Fibroblast of skin of left biceps (primary cell): ENCODE measurements around the gene IRF3.

Source experiments
- DNase-seq, 2 experiments: peaks; one replicate each; pipeline ENCODE4 v3.0.0-alpha.2; 2013; ENCODE audit warnings: low read depth in 2 of 2

IRF3 gene, protein sequence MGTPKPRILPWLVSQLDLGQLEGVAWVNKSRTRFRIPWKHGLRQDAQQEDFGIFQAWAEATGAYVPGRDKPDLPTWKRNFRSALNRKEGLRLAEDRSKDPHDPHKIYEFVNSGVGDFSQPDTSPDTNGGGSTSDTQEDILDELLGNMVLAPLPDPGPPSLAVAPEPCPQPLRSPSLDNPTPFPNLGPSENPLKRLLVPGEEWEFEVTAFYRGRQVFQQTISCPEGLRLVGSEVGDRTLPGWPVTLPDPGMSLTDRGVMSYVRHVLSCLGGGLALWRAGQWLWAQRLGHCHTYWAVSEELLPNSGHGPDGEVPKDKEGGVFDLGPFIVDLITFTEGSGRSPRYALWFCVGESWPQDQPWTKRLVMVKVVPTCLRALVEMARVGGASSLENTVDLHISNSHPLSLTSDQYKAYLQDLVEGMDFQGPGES

GRCh38 chr19:49665351-49666119 lies at the start of gene IRF3, which contains the start of gene BCL2L12:
Gene IRF3 (minus strand): TSS chr19:49665857. CDS start chr19:49664838, 1,019 bp downstream.
Gene BCL2L12 (plus strand): TSS chr19:49665933. CDS start chr19:49666693, 760 bp downstream.
- DNase-seq, result peak; percentile 86 to 87

- DNase-seq, result no peak
Observed at GRCh38 chr19:49713236-49713845, 47.7 kb upstream of the IRF3 start.

- DNase-seq, result no peak
Observed at GRCh38 chr19:49712397-49712859, 46.8 kb upstream of the IRF3 start.

GRCh38 chr19:49710372-49710951 lies 44.8 kb upstream of the IRF3 start:
- DNase-seq, result no peak

DNA sequence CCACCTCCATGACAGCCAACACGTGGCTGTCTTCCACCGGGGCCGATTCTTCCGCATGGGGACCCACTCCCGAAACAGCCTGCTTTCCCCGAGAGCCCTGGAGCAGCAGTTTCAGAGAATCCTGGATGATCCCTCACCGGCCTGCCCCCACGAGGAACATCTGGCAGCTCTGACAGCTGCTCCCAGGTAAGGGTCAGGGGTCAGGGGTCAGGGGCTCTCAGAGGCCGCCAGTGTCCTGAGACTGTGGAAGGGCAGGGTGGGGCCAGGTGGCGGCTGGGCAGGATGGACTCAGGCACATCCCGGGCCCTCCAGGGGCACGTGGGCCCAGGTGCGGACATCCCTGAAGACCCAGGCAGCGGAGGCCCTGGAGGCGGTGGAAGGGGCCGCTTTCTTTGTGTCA lies 40.3 kb upstream of the IRF3 start:
- DNase-seq, result no peak

DNA sequence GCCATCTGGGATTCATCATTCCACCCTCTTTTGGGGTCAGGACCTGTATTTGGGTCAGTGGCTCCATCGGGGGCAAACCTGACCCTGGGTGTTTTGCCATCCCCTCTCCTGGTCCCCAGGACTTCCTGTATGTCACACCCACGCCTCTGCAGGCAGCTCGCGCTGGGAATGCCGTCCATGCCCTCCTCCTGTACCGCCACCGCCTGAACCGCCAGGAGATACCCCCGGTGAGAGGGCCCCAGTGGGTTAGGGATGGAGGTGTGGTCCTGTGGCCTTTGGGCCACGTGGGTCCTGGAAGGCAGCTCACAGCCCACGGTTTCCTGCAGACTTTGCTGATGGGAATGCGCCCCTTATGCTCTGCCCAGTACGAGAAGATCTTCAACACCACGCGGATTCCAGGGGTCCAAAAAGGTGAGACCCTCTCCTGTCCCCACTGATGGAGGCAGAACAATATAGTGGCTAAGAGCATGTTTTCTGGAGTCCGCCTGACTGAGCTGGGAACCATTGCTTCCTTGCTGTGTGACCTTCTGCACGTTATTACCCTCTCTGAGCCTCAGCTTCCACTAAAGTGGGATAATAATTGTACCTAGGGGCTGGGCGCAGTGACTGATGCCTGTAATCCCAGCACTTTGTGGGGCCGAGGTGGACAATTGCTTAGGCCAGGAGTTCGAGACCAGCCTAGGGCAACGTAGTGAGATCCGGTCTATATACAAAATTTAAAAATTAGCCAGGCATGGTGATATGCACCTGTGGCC lies 39.4 kb upstream of the IRF3 start:
- DNase-seq, result no peak

DNA sequence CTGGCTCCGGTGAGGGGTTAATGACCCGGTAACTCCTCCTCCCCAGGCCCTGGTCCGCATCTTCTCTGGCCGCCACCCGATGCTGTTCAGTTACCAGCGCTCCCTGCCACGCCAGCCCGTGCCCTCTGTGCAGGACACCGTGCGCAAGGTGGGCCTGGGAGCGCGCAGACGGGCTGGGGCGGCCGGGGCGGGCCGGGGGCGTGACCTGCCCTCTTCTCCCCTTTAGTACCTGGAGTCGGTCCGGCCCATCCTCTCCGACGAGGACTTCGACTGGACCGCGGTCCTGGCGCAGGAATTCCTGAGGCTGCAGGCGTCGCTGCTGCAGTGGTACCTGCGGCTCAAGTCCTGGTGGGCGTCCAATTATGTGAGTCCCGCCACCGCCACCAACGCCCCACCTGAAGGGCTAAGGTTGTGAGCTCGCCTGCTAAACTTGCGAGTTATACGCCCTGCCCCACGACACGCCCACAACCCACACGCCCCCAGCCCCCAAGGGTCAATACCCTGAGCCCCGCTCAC lies 35.7 kb upstream of the IRF3 start:
- no peak for DNase-seq

DNA sequence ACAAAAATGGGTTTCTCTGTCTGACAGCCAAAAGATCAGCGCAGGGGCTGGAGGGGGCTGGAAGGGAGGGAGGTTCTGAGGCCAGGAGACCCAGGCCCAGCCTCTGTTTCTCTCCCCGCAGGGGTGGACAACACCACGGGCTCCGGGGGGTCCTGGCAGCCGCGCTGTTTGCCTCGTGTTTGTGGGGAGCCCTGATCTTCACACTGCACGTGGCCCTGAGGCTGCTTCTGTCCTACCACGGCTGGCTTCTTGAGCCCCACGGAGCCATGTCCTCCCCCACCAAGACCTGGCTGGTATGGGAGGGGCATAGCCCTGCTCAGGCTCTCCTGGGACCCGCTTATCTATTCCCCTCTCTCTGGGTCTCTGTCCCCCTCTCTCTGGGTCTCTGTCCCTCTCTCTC lies 34.9 kb upstream of the IRF3 start:
- no peak for DNase-seq

- no peak for DNase-seq
Observed at GRCh38 chr19:49699364-49699763, 33.7 kb upstream of the IRF3 start.

DNA sequence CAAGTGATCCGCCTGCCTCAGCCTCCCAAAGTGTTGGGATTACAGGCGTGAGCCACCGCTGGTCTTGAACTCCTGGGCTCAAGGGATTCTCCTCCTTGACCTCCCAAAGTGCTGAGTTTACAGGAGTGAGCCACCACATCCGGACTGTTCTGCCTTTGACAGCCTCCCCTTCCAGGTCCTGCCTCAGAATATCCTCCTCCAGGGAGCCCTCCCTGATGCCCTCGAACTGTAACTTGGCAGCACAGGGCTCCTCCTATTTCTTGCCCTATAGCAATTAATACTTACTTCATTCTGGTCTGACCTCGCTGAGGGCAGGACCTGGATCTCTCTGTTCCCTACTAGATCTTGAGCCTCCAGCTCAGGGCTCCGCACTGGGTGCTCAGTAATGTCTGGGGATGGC lies 31.2 kb upstream of the IRF3 start:
- DNase-seq, result no peak

DNA sequence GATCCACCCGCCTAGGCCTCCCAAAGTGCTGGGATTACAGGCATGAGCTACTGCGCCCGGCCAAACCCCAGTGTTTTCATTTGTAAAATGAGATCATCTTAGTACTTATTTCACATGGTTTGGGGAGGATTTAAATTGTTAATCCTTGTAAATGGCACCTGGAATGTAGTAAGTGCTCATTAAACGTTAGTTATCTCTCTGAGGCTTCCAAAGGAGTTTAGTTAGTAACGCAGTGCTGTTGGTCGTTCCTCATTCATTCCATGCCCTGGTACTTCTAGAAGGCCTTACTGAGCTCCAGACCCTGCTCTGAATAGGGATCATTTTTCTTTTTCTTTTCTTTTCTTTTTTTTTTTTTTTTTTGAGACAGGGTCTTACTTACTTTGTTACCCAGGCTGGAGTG lies 30.5 kb upstream of the IRF3 start:
- DNase-seq, result no peak

GRCh38 chr19:49692147-49692506 lies 26.5 kb upstream of the IRF3 start:
- no peak for DNase-seq

DNA sequence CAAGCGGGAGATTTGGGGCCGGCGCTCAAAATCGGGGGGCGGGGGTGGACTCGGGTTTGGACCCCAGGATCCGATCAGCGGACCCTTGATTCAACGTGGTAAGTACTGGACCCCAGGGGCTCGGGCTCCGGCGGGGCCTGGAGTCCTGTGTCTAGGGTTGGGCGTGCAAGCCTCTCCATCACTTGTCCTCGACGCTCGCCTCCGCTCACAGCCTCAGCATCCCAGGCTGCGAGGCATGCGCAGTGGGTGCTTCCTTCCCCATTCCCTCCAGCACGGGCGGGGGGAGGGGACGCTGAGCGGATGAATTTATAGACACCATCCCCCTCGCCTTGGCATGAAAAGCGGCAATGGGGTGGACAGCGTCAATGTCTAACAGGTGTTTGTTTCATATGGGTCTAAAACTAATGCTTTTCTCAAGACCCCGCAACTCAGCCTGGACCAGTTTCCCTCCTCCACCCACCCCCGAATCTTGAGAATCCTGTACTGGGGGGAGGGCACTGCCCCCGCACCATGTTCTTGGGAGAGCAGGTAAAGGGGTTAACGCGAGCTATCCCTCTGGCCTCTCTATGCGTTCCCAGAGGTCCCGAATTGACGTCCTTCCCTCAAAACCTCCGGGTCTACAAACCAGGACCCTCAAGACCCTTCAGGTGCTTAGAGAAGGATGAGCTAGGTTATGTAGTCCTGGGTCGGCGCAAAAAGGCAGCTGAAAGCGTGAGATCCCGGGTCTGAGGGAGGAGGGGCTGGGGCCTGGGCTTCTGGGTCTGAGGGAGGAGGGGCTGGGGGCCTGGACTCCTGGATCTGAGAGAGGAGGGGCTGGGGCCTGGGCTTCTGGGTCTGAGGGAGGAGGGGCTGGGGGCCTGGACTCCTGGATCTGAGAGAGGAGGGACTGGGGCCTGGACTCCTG lies 25.8 kb upstream of the IRF3 start:
- peak; percentile 35 to 50 for DNase-seq

DNA sequence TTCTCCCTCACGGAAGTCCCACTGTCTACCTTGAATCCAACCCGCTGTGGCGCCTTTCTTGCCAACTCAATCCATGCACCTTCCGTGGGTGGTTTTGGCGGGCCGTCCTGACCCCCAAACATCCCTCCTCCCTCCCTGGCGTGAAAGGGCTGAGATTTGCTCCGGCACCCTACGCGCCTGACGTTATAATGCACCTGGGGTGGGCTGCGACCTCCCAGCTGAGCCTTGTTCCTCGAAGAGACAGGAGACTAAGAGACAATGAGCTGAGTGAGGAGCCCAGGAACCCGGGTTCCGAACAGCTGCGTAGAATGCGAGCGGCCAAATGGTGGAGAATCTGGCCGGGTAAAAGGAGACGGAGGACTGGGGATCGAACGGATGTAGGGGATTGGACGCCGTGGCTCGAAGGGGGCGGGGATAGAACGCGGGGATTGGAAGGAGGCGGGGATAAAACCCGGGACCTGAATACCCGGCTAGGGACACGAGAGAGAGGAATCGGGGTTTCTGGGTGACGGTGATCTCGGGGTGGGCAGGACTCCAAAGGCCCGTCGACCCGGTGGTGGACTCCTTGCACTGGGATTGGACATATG lies 25.1 kb upstream of the IRF3 start, which contains the start of gene CPT1C:
TSS of gene CPT1C (plus strand) at position 461 of the 587 bp plus-strand sequence. CDS start 1,137 bp downstream, outside the sequence.
- DNase-seq, result peak; percentile 44 to 56

GRCh38 chr19:49690079-49690655 lies 24.5 kb upstream of the IRF3 start:
- DNase-seq, result no peak

GRCh38 chr19:49689133-49690078 lies 23.7 kb upstream of the IRF3 start, which contains the start of gene ADM5:
Gene ADM5 (plus strand): TSS chr19:49689594. CDS start chr19:49689838, 244 bp downstream.
- no peak for DNase-seq

DNA sequence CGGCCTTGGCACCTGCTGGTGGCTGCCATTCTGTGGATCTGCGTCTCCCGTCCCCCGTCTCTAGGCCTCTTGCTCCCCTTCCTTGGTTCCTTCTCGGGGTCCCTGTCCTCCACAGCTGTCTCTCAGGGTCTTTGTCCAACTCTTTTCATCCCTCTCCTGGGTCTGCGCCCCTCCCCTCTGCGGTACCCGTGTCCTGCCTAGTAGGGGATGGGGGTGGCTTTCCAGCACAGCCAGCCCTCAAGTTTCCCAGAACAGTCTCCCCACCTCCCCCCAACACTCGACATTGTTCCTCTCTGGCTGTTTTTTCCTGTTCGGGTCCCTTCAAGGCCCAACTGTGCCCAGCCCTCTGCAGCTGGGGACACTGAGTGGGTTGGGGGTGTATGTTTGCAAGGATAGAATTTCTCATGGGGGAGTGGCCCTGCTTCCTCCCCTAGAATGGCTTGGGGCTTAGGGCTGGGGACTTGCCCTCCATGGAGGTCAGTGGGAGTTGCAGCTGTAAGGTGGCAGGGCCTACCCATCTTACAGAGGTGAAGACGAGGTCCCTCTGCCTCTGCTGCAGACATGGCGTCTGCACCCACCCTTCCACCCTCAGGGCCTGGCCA lies 23.0 kb upstream of the IRF3 start:
- DNase-seq, result no peak
